GM19023 (cell line): ENCODE data around the gene NPTXR.

Experiments
- ATAC-seq: cut with Tn5 transposase; IDR thresholded peaks from one replicate; pipeline ENCODE4 v1.9.1; 2021; ENCODE audit warnings: mild to moderate bottlenecking, moderate library complexity; ENCODE audit not compliant: unreplicated experiment

NPTXR gene

DNA sequence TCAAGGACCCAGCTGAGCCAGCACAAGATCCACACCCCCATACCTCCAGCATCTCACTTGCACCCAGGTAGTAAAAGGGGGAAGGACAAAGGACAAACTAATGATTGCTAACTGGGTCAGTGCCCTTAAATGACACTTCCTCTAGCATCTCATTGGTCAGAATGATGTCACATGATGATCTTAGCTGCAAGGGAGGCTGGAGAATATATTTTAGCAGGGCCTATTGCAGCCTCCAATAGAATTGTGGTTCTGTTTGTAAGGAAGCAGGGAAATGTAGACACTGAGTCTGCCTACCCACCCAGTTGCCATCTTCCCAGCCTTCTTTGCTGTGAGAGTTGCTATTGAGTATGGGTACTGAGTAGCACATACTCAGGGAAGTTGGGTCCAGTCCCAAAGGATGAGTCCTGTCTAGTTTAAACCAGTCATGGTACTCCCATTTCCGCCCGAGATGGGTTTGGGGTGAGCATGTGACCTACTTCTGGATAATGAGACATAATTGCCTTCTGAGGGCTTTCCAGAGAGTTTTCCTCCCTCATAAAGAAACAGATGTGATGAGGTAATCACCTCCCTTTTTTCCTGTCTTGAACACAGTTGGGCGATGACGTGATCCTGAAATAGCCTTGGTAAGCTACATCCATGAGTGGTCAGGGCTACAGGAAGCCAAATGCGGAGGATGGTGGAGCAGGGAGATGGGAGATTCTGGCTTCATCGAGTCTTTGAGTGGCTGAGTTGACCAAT is 44.4 kb downstream of the NPTXR start:
- ATAC-seq = no peak

GRCh38 chr22:38798496-38798895 is 45.3 kb downstream of the NPTXR start:
- ATAC-seq = no peak

DNA sequence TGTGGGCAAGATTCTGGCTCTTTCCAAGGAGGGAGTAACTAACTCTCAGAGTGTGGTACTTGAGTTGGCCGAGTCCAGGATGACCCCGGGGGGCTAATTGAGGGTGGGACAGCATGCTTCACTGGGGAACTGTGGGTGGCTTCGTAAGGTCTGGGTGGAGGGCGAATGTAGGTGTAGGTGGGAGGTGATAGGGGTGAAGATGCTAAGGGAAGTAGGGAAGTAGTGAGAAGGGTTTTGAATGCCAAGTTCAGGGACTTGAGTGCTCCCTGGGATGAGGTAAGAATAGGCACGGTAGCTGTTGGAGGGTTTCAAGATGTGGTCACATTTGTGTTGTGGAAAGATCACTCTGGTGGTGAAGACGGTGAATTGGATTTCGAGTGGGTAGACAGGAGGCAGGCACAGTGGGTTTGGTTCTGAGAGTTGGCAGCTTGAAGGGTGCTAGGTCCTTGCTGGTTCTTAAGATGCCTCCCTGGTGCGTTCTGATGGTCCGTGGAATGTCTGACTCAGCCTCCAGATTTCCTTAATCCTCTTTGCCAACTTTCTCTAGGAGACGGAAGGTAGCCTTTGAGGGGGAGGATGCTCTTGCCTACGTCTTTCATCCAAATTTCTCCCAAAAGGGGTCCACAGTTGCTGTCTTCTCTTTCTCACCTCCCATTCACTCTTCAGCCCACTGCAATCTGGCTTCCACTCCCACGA is 47.4 kb downstream of the NPTXR start:
- no peak for ATAC-seq

GRCh38 chr22:38795569-38795968 is 48.3 kb downstream of the NPTXR start:
- ATAC-seq = no peak

DNA sequence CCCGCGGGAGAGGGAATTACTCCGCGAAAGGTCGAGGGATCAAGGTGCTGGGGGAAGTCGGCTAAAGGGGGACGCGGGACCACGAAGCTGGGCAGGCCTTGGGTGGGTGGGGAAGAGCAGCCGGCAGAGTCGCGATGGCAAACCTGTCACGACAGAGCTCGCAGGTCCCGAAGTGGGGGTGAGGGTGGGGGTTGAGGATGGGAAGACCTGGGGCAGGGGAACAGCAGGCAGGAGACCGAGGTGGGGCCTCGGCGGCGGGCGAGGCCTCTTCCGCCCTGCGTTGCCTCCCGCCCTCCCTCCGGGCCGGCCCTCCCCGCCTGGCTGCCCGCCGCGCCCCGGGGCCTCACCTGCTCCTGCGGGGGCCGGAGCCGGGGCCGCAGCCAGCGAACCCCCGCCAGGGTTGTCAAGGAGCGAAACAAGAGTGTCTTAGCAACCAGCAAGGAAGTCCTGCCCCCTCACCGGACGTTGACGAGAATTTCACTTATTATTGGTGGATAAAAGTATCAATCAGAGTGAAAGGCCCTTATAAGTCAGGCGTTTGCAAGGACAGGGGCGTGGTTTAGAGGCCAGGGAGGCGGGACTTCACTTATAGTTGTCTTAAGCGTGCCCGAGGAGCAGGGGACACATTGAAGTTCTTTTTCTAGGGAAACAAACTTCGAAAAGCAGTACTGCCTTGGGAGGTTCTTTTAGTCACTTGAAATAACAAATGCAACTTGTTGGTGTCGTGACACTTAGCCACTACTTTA is 49.9 kb downstream of the NPTXR start, which contains the start of gene DNAL4:
Gene DNAL4, minus strand, starts transcription at position 423 of the 746 bp plus-strand sequence. CDS start 11,412 bp downstream, outside the sequence.
- peak; percentile 95 for ATAC-seq

GRCh38 chr22:38793317-38793716 is 50.5 kb downstream of the NPTXR start:
- no peak for ATAC-seq

DNA sequence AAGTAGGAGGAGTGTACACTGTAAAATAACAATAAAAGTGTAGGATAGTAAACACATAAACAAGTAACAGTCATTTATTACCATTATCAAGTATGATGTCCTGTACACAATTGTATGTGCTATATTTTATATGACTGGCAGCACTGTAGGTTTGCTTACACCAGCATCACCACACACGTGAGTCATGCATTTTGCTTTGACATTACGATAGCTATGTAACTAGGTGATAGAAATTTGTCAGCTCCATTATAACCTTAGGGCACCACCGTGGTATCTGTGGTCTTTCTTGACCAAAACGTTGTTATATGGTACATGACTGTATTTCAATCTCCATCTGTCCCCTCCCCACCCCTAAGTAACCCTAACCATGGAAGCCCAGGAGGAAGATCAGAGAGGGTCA is 51.0 kb downstream of the NPTXR start:
- ATAC-seq = no peak

DNA sequence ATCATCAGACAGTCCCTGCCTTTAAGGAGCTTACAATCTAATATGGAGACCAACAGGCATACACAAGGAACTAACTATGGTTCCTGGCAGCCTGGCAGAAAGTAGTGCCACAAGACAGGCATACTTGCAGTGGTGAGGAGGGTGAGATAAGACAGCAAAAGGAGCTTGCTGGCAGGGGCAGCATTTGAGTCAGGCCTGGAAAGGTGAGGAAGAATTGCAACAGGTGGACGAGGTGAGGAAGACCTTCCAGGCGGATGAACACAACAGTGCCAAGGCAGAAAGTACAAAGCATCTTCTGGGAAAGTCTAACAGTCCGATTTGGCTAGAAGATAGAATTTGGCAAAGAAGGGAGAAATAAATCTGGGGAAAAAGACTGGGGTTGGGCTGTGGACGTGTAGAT is 54.2 kb downstream of the NPTXR start:
- ATAC-seq = no peak

DNA sequence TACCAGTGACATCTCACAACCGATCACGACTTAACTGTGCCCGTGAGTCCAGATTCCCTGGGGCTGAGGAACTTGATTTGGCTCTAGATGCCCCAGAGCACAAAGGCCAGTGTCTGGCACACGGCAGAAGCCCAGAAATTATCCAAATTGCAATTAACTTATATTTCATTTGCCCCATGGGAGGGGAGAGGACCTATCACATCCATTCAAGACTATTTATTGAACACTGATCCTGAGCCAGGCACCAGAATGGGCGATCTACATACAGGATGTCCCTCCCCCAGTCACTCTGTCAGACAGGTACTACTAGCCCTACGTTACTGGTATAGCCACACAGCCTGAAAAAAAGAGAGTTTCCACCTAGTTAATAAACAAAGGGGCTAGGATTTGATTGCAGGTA is 55.0 kb downstream of the NPTXR start:
- ATAC-seq = no peak

DNA sequence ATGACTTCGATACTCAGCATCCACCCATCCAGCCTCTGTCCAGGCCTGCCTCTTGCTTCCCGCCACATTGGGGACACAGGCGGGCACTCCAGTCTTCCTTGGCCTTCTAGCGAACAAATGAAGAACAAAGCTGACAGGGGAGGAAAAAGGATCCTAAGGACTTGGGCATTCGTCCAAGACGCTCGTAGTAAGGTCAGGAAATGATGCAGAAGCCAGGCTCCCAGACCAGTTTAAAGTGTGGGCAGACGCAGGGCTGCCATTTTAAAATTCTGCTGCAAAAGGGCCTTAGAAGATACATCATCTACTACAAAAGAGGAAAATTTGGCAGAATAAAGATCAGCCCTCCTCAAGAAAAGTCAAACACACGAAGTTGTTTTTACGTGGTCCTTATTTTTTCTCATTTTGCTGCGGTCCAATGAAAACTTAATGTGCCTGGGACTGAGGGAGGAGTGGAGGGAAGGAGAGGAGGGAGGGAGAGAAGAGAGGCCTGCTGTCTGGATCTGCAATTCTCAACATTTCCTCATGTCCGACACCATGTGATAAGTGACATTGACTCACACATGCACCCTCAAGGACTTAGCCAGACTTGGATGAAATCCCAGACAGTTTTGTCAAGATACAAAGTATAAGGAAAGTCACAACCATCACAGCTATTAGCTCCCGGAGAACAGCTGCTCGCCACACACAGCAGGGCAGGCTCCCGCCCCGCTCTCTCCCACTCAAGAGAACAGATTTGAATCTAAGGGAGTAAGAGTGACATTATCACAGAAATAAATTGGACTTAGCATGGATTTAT is 55.6 kb downstream of the NPTXR start:
- no peak for ATAC-seq

GRCh38 chr22:38786631-38787030 is 57.2 kb downstream of the NPTXR start:
- ATAC-seq = no peak

- no peak for ATAC-seq
Observed at GRCh38 chr22:38784856-38785255, 59.0 kb downstream of the NPTXR start.

DNA sequence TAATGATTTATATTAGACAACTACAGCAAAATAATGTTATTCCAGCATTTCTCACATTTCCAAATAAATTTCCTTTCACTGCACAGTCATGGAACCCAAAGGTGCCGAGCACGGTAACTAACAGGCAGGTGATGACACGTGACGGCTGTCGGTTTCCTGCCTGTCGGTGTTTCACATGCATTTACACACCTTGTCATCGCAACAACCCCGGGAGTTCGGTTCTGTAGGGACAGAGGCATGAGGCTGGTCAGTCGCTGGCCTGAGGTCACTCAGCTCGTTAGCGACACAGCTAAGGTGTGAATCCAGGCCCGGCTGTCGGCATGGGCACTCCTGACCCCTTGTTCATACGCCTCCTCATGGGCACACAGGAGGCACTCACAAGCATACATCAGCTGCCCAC is 59.8 kb downstream of the NPTXR start:
- no peak for ATAC-seq

GRCh38 chr22:38783095-38783615 is 60.7 kb downstream of the NPTXR start:
- ATAC-seq = no peak

DNA sequence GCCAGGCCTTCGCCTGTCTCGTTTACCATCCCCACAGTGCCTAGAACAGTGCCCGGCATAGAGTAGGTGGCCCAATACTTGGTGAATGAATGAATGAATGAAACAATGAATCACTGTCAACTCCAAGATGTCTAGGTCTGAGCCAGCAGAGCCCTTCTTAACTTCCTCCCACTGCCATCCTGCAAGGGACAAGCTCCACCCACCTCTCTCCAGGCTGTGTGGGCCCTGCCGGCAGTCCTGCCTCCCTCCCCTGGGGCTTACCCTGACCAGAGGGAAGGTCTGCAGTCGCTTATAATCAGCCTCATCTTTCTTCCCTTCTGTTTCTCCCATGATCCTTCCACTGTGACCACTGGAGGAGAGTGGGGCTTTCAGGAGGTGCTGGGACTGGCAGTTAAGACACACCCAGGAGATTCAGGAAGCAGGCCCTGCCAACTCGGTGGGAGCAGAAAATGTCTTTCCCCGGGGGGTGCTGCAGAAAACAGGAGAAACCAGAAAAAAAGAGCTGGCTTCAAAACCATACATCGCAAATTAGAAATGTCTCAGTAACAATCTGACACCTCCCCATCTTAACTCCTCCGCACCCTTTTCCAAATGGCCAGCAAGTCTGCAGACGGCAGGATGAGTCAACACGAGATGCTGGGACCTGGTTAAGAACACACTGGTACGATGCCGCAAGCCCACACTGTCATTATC is 61.3 kb downstream of the NPTXR start:
- no peak for ATAC-seq

DNA sequence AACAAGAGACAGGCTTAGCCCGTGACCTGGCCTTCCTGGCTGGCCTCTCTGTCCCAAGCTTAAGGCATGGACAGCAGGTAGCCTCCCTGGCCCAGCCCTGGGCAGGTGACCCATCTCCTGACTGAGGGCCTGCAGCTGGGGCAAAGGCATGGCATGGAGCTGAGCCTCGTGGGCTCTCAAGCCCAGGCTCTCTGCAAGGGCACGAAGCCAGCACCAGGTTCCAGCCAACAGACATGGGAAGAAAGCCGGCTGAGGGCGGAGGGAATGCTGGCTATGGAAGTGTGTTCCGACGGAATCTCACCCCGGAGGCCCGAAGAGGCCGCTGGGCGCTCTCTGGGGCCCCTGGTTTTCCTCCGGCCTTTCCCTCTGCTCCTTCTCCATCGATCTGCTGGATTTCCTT is 62.8 kb downstream of the NPTXR start:
- no peak for ATAC-seq

- no peak for ATAC-seq
Observed at GRCh38 chr22:38777087-38777671, 66.6 kb downstream of the NPTXR start.

- no peak for ATAC-seq
Observed at GRCh38 chr22:38776086-38776485, 67.7 kb downstream of the NPTXR start.

- ATAC-seq = no peak
Observed at GRCh38 chr22:38775656-38776055, 68.2 kb downstream of the NPTXR start.
